LNCAP (cell line): Measurements from ENCODE around the gene GAGE13.

ENCODE experiments used
- CTCF ChIP-seq: fragments of 450-650 bp; IDR thresholded peaks from 2 replicates; pipeline ENCODE4 v1.5.1; 2017; ENCODE audit warnings: mild to moderate bottlenecking

GAGE13 gene

DNA sequence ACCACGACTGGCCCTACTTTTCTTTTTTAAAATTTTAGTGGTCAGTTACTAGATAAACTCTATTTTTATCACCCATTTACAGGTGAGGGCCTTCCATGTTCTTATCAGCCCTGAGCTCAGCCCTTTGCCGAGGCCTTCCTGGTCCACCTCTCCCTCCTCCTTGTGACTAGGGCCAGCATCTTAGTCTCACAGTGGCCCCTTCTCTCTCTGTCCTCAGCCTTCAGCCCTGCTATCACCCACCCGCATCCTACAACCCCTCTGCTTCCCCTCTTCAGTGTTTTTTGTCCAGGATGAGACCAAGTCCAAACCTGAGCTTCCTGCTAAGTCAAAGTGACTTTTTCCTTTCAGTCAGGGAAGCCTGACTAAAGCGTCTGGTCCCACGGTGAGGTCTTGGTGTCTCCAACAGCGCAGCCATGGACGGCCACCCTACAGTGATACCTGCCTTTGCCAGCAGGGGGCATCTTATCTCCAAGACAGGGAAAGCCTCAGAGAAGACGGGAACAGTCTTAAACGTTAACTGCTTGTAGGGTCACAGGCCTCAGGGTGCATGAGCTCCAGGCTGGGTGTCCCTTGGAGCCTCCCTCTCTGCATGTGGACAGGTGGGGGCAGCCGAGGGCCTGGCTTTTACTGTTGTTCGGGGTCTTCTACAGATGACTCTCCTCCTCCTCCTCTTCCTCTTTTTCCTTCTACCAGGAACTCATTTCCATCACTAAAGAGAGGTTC is 39.6 kb upstream of the GAGE13 start:
- TF ChIP-seq CTCF, result peak; percentile 70

GRCh38 chrX:49292400-49293362 is 38.7 kb upstream of the GAGE13 start:
- no peak for TF ChIP-seq CTCF

DNA sequence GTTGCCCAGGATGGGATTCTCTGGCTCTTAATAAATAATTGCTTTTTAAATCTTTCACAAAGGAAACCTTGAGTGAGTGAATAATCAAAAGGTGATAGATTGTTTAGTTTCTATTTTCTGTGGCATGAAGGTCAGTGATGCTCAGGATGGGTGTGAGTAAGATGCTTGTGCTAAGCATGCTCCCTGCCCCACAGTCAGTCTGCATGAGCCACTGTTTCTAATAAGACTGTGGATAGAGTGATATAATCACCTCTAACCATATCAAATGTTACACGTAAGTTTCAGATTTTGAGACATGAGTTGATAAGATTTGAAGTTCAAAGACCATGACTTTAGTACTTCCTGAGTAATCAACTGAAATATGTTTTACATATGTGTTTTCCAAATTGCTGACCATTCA is 30.7 kb upstream of the GAGE13 start:
- TF ChIP-seq CTCF, result no peak

DNA sequence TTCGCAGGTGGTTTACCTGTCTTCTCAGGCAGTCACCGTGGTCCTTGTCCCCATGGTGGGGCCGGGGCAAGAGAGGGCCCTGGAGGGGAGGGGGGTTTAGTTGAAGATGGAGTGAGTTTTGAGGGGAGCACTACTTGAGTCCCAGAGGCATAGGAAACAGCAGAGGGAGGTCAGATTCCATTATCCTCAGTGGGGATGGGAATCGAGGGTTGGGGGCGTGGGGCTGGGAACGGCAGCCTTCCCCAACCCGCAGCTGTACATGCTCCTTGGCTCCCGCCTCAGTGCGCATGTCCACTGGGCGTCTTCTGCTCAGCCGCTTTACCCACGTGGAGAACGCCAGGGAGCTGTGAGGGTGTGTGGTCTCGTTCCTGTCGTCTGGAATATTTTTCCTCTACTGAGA is 28.0 kb upstream of the GAGE13 start, which contains the start of gene GAGE10:
TSS of gene GAGE10 (plus strand) at position 301 of the 400 bp plus-strand sequence. CDS start 1,214 bp downstream, outside the sequence.
- no peak for TF ChIP-seq CTCF

GRCh38 chrX:49308604-49309269 is 22.6 kb upstream of the GAGE13 start:
- no peak for TF ChIP-seq CTCF

DNA sequence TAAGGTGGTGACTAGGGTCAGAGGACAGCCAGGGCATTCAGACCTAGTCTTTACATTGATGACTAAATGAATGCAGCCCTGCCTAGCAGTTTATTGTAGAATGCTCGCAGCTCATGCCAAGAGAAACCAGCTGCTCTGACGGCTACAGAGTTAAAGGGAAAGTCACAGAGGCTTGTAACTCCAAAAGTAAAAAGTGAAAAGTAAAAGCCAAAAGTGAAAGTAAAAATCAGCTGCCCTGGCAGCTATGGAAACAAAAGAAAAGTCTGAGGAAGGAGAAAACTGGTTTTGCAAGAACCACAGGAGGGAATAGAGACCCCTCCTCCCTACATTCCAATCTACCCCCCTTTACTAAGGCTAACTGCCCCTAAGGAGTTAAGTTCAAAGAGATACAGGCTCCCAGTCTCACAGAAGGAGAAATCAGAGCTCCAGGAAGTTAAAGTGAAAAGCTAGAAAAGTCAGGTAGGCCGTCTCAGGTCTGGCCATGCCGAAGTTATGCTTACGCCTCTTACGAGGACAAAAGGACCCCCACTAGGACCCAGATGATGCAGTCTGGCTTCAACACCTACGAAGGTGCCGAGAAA is 21.9 kb upstream of the GAGE13 start:
- TF ChIP-seq CTCF, result no peak

DNA sequence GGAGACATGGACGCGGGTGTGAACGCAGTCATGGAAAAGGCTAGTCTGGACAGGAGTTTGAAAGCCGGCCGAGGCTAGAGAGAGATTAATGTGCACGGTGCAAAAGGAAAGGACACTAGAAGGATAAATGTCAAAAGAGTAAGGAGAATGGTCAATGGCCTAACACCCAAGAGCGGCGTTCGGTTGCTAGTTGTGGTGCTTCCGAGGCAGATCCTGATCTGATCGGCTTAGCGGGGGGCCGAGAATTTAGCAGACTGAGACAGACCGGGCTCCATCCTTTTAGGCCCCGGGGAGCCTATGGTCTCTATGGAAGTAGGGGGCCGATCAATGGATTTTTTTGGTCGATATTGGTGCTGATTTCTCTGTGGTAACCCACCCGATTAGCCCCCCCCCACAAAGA is 21.0 kb upstream of the GAGE13 start:
- TF ChIP-seq CTCF, result no peak
